Activated CD4-positive, alpha-beta T cell treated with anti-CD3 and anti-CD28 coated beads, Interleukin-2, amount 10 ng/mL, durations not matched to agents 7 days and 5 days (primary cell): ENCODE data around the gene GLTPD2. TPM values are rescaled to one million over a fixed set of nuclear protein-coding genes. Genes with fewer than 3 reads are reported as not detected.

Experiments used
- CTCF ChIA-PET: fragments of 350-600 bp; sonication (Branson Sonifier 250); formaldehyde crosslinking; loops from one replicate; lab custom pipeline; 2021; ENCODE audit warnings: antibody characterized with exemption; lab: Charles Lee
- POLR2A ChIA-PET: fragments of 350-600 bp; sonication (Branson Sonifier 250); formaldehyde crosslinking; loops from one replicate; lab custom pipeline; 2021; ENCODE audit warnings: antibody characterized with exemption; lab: Charles Lee
- DNase-seq: peaks from one replicate; pipeline ENCODE4 v3.0.0-alpha.2; 2020
- H3K27ac Mint-ChIP-seq: one replicate; pipeline ENCODE4 v1.8.0; 2021; ENCODE audit warnings: mild to moderate bottlenecking, moderate library complexity, mixed read lengths
- H3K27me3 Mint-ChIP-seq: one replicate; pipeline ENCODE4 v1.8.0; 2021; ENCODE audit warnings: mixed read lengths
- H3K36me3 Mint-ChIP-seq: one replicate; pipeline ENCODE4 v1.8.0; 2021; ENCODE audit warnings: low read depth, mixed read lengths
- H3K4me1 Mint-ChIP-seq: one replicate; pipeline ENCODE4 v1.8.0; 2021; ENCODE audit warnings: mixed read lengths
- H3K4me3 Mint-ChIP-seq: one replicate; pipeline ENCODE4 v1.8.0; 2021; ENCODE audit warnings: mild to moderate bottlenecking, moderate library complexity, mixed read lengths
- H3K9me3 Mint-ChIP-seq: one replicate; pipeline ENCODE4 v1.8.0; 2021; ENCODE audit warnings: mixed read lengths
- total RNA-seq, 2 experiments: library from RNA; stranded (reverse); gene quantifications; one replicate each; pipeline ENCODE4 v1.2.3, GENCODE V29; 2021

Gene GLTPD2
- total RNA-seq, 2 experiments from 2014 or later: not detected

DNA sequence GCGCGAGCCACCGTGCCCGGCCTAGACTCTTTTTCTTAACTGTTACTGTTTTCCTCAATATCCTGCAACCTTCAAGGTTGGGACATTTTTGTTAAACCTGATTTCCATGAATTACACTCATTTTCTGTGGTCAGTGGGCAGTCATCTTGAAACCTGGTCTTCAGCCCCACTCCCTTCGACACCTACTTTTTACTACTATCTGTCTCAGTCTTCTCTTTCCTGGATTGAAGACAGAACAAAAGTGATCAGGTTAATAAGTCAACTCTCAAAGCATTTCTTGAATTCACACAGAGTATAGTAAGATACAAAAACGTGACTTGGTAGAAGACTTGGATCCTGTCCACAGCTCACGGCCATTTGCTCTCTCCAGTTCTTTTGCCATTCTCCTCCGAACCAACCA lies 50.5 kb downstream of the GLTPD2 start:
- H3K36me3 Mint-ChIP-seq: peaks cover 22% of the 10 kb centered on the region
- H3K27ac Mint-ChIP-seq: no peak overlapping the region
- no peaks in the 10 kb centered on the region for H3K9me3 Mint-ChIP-seq
- DNase-seq: no peak
- ChIA-PET CTCF (no interaction called here), POLR2A (no interaction called here)
- peaks cover 58% of the 10 kb centered on the region for H3K4me1 Mint-ChIP-seq
- no peaks in the 10 kb centered on the region for H3K27me3 Mint-ChIP-seq
- H3K4me3 Mint-ChIP-seq: no peak overlapping the region

Other genes starting within 250 kb of the GLTPD2 start
- gene MYBBP1A, start 233.6 kb upstream of the GLTPD2 start, total RNA-seq: 10 to 100 TPM; 58.0 to 59.0 TPM
- not detected for gene GGT6, start 228.4 kb upstream of the GLTPD2 start, total RNA-seq
- not detected for gene SMTNL2, start 204.4 kb upstream of the GLTPD2 start, total RNA-seq
- gene ALOX15, start 147.3 kb upstream of the GLTPD2 start, total RNA-seq: under 1 TPM in 1 of 2 experiments, not detected in 1; 0.17 TPM
- gene PELP1, start 84.8 kb upstream of the GLTPD2 start, total RNA-seq: 10 to 100 TPM; 61.6 to 73.2 TPM
- gene ARRB2, start 78.3 kb upstream of the GLTPD2 start, total RNA-seq: 100 to 1,000 TPM; 323 to 336 TPM
- gene MED11, start 57.5 kb upstream of the GLTPD2 start, total RNA-seq: 10 to 100 TPM; 19.6 to 23.6 TPM
- gene ZMYND15, start 49.1 kb upstream of the GLTPD2 start, total RNA-seq: under 1 TPM in 1 of 2 experiments, not detected in 1; 0.07 TPM
- gene CXCL16, start 49.0 kb upstream of the GLTPD2 start, total RNA-seq: 1 to 10 TPM in 1 of 2 experiments, under 1 TPM in 1; 0.94 to 1.6 TPM
- gene TM4SF5, start 17.1 kb upstream of the GLTPD2 start, total RNA-seq: not detected
- gene VMO1, start 2.6 kb upstream of the GLTPD2 start, total RNA-seq: under 1 TPM in 1 of 2 experiments, not detected in 1; 0.32 TPM
- 100 to 1,000 TPM in 1 of 2 experiments, 10 to 100 TPM in 1; 95.3 to 115 TPM for gene PSMB6, start 7.2 kb downstream of the GLTPD2 start, total RNA-seq
- gene PLD2, start 18.2 kb downstream of the GLTPD2 start, total RNA-seq: 10 to 100 TPM; 16.6 to 17.3 TPM
- 100 to 1,000 TPM; 112 to 133 TPM for gene MINK1, start 44.4 kb downstream of the GLTPD2 start, total RNA-seq
- gene C17orf107, start 110.6 kb downstream of the GLTPD2 start, total RNA-seq: under 1 TPM; 0.77 to 0.92 TPM
- gene CHRNE, start 114.1 kb downstream of the GLTPD2 start, total RNA-seq: under 1 TPM; 0.25 to 0.42 TPM
- not detected for gene GP1BA, start 143.3 kb downstream of the GLTPD2 start, total RNA-seq
- 10 to 100 TPM; 73.0 to 75.3 TPM for gene SLC25A11, start 151.1 kb downstream of the GLTPD2 start, total RNA-seq
- 100 to 1,000 TPM; 254 to 273 TPM for gene RNF167, start 151.3 kb downstream of the GLTPD2 start, total RNA-seq
- gene PFN1, start 159.6 kb downstream of the GLTPD2 start, total RNA-seq: 1,000 to 10,000 TPM; 2,428 to 2,438 TPM
- gene ENO3, start 162.2 kb downstream of the GLTPD2 start, total RNA-seq: 10 to 100 TPM; 44.9 to 54.8 TPM
- gene SPAG7, start 178.9 kb downstream of the GLTPD2 start, total RNA-seq: 10 to 100 TPM; 47.7 to 53.6 TPM
- 10 to 100 TPM; 58.2 to 62.7 TPM for gene CAMTA2, start 198.7 kb downstream of the GLTPD2 start, total RNA-seq
- under 1 TPM; 0.35 to 0.50 TPM for gene INCA1, start 208.6 kb downstream of the GLTPD2 start, total RNA-seq
- gene KIF1C, start 209.0 kb downstream of the GLTPD2 start, total RNA-seq: 10 to 100 TPM; 36.6 to 48.8 TPM
- gene SLC52A1, start 246.5 kb downstream of the GLTPD2 start, total RNA-seq: under 1 TPM; 0.48 to 0.82 TPM